GM12874 (cell line): ENCODE data around the gene ICAM1.

ENCODE experiments used
- CTCF ChIP-seq: IDR thresholded peaks from 2 replicates; pipeline ENCODE4 v1.5.1; 2011; ENCODE audit warnings: low read depth, mild to moderate bottlenecking, control low read depth, low read length, moderate library complexity; ENCODE audit not compliant: insufficient read depth

Gene ICAM1

GRCh38 chr19:10252707-10253106 is 18.2 kb upstream of the ICAM1 start:
- TF ChIP-seq CTCF = no peak

GRCh38 chr19:10254244-10254643 is 16.7 kb upstream of the ICAM1 start:
- no peak for TF ChIP-seq CTCF

- no peak for TF ChIP-seq CTCF
Measured at GRCh38 chr19:10255358-10255757, 15.6 kb upstream of the ICAM1 start.

- TF ChIP-seq CTCF = no peak
Measured at GRCh38 chr19:10256551-10256950, 14.4 kb upstream of the ICAM1 start.

- no peak for TF ChIP-seq CTCF
Measured at GRCh38 chr19:10256970-10257615, 13.8 kb upstream of the ICAM1 start.

GRCh38 chr19:10258080-10258710 is 12.7 kb upstream of the ICAM1 start:
- TF ChIP-seq CTCF = no peak

- peak; percentile 79 for TF ChIP-seq CTCF
Measured at GRCh38 chr19:10259162-10259905, 11.6 kb upstream of the ICAM1 start.
